Fibroblast of mammary gland (primary cell): Measurements from ENCODE around the gene CDH4.

Experiments
- DNase-seq: peaks from one replicate; pipeline ENCODE4 v3.0.0-alpha.2; 2010; ENCODE audit warnings: low read depth
- H3K4me3 ChIP-seq: 2 replicates; pipeline ENCODE4 v1.5.1; 2011; ENCODE audit warnings: low read depth, mild to moderate bottlenecking, low read length, moderate library complexity; ENCODE audit not compliant: control insufficient read depth
- TF ChIP-seq, protein P1 (sequence below): conservative IDR thresholded peaks from 2 replicates; pipeline ENCODE4 v1.5.1; 2011; ENCODE audit warnings: low read depth, low read length, inconsistent platforms; ENCODE audit not compliant: control insufficient read depth, insufficient read depth

The CDH4 gene

DNA sequence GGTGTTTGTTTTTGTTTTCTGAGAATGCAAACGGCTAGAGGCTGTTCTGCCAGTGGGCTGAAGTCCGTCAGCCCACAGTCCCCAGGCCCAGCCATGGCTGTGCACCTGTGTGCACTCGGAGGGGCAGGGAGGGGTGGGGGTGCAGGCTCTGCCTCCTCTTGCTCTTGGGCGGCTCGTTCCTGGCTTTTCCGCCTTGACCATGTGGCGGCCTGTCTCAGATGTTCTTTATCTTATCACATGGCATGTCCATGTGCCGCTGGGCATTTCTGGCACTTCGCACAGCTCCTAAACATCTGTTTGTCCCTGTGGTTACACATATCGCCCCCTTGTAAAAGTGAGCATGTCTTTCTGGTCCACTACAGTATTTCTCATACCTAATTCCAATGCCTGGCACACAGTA, 137.0 kb downstream of the CDH4 start:
- DNase-seq, result no peak
- TF ChIP-seq, protein P1, sequence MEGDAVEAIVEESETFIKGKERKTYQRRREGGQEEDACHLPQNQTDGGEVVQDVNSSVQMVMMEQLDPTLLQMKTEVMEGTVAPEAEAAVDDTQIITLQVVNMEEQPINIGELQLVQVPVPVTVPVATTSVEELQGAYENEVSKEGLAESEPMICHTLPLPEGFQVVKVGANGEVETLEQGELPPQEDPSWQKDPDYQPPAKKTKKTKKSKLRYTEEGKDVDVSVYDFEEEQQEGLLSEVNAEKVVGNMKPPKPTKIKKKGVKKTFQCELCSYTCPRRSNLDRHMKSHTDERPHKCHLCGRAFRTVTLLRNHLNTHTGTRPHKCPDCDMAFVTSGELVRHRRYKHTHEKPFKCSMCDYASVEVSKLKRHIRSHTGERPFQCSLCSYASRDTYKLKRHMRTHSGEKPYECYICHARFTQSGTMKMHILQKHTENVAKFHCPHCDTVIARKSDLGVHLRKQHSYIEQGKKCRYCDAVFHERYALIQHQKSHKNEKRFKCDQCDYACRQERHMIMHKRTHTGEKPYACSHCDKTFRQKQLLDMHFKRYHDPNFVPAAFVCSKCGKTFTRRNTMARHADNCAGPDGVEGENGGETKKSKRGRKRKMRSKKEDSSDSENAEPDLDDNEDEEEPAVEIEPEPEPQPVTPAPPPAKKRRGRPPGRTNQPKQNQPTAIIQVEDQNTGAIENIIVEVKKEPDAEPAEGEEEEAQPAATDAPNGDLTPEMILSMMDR, result no peak

DNA sequence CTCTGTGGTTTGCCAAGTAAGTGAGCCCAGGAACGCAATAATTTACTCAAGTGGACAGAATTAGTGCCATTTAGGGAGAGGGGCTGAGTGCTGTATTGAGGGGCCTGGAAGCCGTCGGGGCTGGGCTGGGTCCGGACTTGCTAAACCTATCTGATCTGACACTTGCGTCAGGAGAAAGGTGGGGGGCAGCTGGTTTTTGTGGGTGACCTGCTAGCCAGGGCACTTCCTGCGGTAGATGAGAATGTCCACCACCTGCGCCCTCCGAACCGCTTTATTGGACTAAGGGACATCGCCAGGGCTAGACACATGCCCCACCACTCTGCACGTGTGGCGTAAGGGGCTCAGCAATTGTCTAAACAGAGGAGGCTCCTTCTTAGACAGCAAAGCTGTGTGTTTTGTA, 139.1 kb downstream of the CDH4 start:
- no peak overlapping the region for H3K4me3 ChIP-seq
- TF ChIP-seq, protein P1, result no peak
- no peak for DNase-seq

More for the DNA sequence above, 137.0 kb downstream of the CDH4 start:
- no peak overlapping the region for H3K4me3 ChIP-seq

DNA sequence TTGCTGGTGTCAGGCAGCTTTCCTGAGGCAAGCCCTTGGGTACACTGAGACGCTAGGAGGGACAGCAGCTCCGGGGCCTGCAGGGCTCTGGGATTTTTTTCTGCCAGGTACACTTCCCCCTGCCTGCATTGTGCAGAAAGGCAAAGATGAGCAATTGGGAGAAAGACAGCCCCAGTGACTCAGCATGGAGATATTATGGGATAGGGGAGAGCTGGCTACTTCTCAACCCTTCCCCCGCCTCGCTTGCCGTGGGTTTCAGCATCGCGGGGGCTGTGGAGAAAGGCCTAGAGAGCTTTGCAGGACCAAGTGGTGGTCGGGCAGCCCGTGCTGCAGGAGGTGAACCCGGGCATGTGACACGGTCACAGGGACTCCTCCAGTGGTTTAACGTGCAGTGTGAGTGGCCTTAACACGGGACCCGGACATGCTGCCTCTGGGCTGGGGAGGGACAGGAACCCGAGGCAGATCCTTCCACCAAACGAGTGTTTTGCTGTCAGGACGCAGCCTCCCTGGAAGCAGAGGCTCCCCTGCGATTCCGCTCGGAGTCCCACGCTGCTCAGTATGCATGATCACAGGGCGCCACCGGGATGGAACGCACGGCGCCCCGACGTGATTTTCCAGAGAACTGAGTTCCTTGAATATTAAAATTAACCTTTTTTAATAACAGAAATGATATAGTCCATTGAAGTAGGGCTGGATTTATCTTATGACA, 139.9 kb downstream of the CDH4 start:
- peak; percentile 32 for DNase-seq
- TF ChIP-seq, protein P1, result no peak

DNA sequence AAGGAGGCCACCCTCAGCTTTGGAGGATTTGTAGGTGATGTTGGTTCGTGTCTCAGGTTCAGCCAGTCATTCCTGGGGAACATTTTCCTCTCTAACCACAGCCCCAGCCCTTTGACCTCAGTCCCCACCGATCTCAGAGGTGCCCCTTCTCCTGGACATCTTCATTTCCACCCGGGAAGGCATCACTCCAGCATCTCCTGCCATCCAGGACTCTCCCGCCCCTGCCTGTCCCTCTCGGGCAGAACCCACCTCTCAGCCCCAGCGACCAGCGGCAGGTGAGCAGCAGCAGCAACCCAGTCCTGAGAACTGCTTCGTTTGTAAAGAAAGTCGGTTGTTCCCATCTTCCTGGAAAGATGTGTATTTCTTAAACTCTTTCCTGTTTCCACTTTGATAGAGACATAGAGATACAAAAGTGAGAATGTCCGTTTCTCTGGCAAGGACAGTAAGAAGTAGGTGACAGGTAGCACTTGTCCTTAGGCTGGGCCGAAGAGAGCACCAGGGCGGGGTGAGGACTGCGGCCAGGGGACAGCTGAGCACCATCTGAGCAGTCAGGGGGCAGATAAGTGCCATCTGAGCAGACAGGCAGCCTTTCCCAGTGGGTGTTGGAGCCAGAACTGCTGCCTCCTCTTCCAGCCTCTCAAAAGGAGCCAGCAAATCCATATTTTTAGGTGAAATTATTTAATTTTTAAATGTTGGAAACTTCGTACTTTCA, 142.2 kb downstream of the CDH4 start:
- no peak overlapping the region for H3K4me3 ChIP-seq
- TF ChIP-seq, protein P1, result no peak
- no peak for DNase-seq

More for the DNA sequence above, 139.9 kb downstream of the CDH4 start:
- no peak overlapping the region for H3K4me3 ChIP-seq

DNA sequence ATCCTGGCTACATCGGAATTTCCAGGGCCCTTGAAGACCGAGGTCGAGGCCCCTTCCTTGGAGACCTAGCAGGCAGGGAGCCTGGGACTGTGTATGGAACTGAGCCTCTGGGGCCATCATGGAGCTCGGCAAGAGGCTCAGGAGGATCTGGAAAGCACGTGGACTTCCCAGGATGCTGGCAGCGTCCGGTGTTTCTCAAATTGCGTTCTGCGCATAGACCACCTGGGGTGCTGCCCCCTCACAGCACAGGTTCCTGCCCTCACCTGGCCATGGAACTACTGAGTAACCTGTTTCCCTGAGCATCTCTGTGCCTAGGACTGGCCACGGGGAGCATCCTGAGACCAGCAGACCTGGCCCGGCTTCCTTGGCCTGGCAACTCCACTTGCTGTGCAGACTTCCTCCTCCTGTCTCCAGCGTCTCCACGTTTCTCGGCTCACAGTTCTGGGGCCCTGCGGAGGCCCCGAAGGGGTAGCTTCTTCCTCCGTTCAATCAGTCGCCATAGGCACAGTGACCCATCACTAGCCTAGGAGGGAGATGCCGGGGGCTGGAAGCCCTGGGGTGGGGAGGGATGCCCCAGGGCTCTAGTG, 144.3 kb downstream of the CDH4 start:
- TF ChIP-seq, protein P1, result no peak
- H3K4me3 ChIP-seq, result no peak overlapping the region
- no peak for DNase-seq

DNA sequence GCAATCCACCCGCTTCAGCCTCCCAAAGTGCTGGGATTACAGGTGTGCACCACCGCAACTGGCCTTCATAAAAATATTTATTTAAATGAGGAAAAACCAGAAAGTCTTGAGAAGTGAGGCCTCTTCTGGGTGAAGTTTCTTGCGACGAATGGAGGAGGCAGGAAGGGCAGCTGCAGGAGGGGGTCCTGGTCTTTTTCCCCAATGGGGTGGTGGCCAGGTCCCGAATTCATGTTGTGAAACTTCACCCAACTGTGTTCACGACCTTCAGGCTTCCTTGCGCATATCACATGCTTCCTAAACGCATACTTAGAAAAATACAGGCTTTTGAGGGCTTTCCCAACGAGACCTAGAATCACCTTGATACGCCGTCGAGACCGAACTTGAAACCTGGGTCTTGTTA, 145.1 kb downstream of the CDH4 start:
- TF ChIP-seq, protein P1, result no peak
- no peak overlapping the region for H3K4me3 ChIP-seq
- DNase-seq, result no peak
